ENCODE results near the gene RPL18. TPM values are rescaled to one million over a fixed set of nuclear protein-coding genes. Genes with fewer than 3 reads are reported as not detected.

The RPL18 gene
- total and polyA plus RNA-seq, 9 of the 15 experiments (the other 6 are each of a cell fraction or from before 2014, with no cell fraction given), result 312 to 2,635 (median 1,653) TPM

DNA sequence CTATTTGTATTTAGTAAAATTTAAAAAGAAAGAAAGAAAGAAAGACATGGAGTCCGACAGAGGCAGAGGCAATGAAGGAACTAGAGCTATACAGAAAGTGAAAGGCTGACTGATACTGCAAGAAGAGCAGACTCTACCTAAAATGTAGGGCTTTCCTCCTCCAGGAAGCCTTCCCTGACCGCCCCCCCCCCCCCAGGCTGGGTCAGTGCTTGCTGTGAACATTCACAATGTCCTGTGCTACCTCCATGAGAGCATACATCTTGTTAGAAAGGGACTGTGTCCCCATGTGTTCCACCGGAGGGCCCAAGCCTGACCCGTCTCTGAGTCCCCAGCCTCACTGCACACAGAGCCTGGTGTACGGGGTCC is 32.7 kb upstream of the RPL18 start (continued):
- TF ChIP-seq, protein P1, sequence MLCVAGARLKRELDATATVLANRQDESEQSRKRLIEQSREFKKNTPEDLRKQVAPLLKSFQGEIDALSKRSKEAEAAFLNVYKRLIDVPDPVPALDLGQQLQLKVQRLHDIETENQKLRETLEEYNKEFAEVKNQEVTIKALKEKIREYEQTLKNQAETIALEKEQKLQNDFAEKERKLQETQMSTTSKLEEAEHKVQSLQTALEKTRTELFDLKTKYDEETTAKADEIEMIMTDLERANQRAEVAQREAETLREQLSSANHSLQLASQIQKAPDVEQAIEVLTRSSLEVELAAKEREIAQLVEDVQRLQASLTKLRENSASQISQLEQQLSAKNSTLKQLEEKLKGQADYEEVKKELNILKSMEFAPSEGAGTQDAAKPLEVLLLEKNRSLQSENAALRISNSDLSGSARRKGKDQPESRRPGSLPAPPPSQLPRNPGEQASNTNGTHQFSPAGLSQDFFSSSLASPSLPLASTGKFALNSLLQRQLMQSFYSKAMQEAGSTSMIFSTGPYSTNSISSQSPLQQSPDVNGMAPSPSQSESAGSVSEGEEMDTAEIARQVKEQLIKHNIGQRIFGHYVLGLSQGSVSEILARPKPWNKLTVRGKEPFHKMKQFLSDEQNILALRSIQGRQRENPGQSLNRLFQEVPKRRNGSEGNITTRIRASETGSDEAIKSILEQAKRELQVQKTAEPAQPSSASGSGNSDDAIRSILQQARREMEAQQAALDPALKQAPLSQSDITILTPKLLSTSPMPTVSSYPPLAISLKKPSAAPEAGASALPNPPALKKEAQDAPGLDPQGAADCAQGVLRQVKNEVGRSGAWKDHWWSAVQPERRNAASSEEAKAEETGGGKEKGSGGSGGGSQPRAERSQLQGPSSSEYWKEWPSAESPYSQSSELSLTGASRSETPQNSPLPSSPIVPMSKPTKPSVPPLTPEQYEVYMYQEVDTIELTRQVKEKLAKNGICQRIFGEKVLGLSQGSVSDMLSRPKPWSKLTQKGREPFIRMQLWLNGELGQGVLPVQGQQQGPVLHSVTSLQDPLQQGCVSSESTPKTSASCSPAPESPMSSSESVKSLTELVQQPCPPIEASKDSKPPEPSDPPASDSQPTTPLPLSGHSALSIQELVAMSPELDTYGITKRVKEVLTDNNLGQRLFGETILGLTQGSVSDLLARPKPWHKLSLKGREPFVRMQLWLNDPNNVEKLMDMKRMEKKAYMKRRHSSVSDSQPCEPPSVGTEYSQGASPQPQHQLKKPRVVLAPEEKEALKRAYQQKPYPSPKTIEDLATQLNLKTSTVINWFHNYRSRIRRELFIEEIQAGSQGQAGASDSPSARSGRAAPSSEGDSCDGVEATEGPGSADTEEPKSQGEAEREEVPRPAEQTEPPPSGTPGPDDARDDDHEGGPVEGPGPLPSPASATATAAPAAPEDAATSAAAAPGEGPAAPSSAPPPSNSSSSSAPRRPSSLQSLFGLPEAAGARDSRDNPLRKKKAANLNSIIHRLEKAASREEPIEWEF (CRISPR knock-in tag; IDR thresholded peaks at IDR 0.05), result no peak

DNA sequence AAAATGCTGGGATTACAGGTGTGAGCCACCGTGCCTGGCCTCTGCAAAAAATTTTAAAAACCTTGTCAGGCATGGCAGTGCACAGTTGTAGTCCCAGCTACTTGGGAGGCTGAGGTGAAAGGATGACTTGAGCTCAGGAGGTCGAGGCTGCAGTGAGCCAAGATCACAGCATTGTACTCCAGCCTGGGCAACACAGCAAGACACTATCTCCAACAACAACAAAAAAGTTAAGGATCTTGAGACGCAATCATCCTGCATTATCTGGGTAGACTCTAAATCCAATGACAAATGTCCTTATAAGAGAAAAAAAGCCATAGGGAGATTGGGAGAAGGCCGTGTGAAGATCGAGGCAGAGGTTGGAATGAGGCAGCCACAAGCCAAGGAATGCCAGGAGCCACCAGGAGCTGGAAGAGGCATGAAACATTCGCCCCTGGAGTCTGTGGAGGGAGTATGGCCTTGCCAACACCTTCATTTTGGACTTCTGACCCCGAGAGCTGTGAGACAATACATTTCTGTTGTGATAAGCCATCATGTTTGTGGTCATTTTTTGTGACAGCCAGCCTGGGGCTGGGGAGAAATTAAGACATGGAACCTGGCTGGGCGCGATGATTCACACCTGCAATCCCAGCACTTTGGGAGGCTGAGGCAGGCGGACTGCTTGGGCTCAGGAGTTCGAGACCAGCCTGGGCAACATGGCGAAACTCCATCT is 32.1 kb upstream of the RPL18 start:
- no peaks in the 10 kb centered on the region for H3K9me3 ChIP-seq (replicated peaks; ENCODE audit: control insufficient read depth, insufficient read depth, low read depth, low read length)
- BruUV-seq (replicated peaks), result no TSS peak
- no peaks in the 10 kb centered on the region for H4K20me1 ChIP-seq (replicated peaks; ENCODE audit: control insufficient read depth, insufficient read depth, low read length)
- no peaks in the 10 kb centered on the region for H3K27me3 ChIP-seq (ENCODE audit: control insufficient read depth in 2 of 2, insufficient read depth in 2 of 2, low read length in 2 of 2)
- no peaks in the 10 kb centered on the region for H3K9me1 ChIP-seq (ENCODE audit: control insufficient read depth, insufficient read depth, low read length)
- 42% methylated on average over 12 of the region's 12 CpGs for WGBS (ENCODE audit: insufficient coverage, low coverage, missing lambda C conversion rate)
- FAIRE-seq, result peak; percentile 65
- peaks cover 21 to 62% of the 10 kb centered on the region in 2 experiments for H3K4me1 ChIP-seq (replicated peaks in 1 of 2; ENCODE audit: control insufficient read depth in 2 of 2, insufficient read depth in 2 of 2, low read length in 2 of 2)
- ChIA-PET CTCF (ENCODE audit: low intra/inter-chr PET ratio) (interaction anchor here (0.6 kb wide), 1 partner anchor 133 kb away, joined by 6 read pairs; no protein-coding TSS in a partner anchor), POLR2A (interaction anchor here (0.7 kb wide), 1 partner anchor 90 kb away, joined by 3 read pairs; no protein-coding TSS in a partner anchor)
- in situ Hi-C loops (cut with MboI), result no loop called here
- DNase-seq (ENCODE audit: extremely low read depth in 1 of 4, low spot score in 3 of 4), result peak in 2 of 4 experiments; percentile 21 to 55
- no peaks in the 10 kb centered on the region for H3K79me2 ChIP-seq (ENCODE audit: control insufficient read depth, insufficient read depth, low read length)
- intact Hi-C loops (cut with micrococcal nuclease), result no loop called here
- peak overlapping the region; percentile 24 for H2AFZ ChIP-seq (ENCODE audit: low read depth, low read length)
- no peak overlapping the region for H3K27ac ChIP-seq (ENCODE audit: extremely low read depth, low read depth, low read length)
- ATAC-seq, result no peak
- H3K36me3 ChIP-seq (ENCODE audit: control insufficient read depth, insufficient read depth, low read length), result no peaks in the 10 kb centered on the region
- no peak overlapping the region for H3K4me2 ChIP-seq (ENCODE audit: insufficient read depth, low read length)
- H3K9ac ChIP-seq (ENCODE audit: insufficient read depth in 1 of 2, low read depth in 2 of 2, low read length in 2 of 2), result peak overlapping the region in 1 of 2 experiments; percentile 61; a peak in 1 of 4 replicates
- no peak overlapping the region for H3K4me3 ChIP-seq
- 0 out of 4 replicates have a peak, but pooled peaks of 1 of the 2 experiments have one; percentile 43 for TF ChIP-seq KDM1A (IDR thresholded peaks at IDR 0.05)
- no peak for TF ChIP-seq SMARCB1 (IDR thresholded peaks at IDR 0.05; ENCODE audit: insufficient read length, low read depth)
- no peak for TF ChIP-seq ZKSCAN1 (IDR thresholded peaks at IDR 0.05; ENCODE audit: low read depth, low read length)
- 0 out of 2 replicates have a peak, but pooled peaks have one; percentile 5 for TF ChIP-seq ZNF384 (IDR thresholded peaks at IDR 0.05; ENCODE audit: low read depth, low read length)
- TF ChIP-seq SMAD1 (IDR thresholded peaks at IDR 0.05; ENCODE audit: low read depth, low read length, partially characterized antibody), result no peak
- TF ChIP-seq, protein P2, sequence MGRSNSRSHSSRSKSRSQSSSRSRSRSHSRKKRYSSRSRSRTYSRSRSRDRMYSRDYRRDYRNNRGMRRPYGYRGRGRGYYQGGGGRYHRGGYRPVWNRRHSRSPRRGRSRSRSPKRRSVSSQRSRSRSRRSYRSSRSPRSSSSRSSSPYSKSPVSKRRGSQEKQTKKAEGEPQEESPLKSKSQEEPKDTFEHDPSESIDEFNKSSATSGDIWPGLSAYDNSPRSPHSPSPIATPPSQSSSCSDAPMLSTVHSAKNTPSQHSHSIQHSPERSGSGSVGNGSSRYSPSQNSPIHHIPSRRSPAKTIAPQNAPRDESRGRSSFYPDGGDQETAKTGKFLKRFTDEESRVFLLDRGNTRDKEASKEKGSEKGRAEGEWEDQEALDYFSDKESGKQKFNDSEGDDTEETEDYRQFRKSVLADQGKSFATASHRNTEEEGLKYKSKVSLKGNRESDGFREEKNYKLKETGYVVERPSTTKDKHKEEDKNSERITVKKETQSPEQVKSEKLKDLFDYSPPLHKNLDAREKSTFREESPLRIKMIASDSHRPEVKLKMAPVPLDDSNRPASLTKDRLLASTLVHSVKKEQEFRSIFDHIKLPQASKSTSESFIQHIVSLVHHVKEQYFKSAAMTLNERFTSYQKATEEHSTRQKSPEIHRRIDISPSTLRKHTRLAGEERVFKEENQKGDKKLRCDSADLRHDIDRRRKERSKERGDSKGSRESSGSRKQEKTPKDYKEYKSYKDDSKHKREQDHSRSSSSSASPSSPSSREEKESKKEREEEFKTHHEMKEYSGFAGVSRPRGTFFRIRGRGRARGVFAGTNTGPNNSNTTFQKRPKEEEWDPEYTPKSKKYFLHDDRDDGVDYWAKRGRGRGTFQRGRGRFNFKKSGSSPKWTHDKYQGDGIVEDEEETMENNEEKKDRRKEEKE (IDR thresholded peaks at IDR 0.05; ENCODE audit: borderline replicate concordance in 1 of 2, control insufficient read depth in 1 of 2, low read depth in 2 of 2, low read length in 1 of 2), result no peak
- 0 out of 2 replicates have a peak, but pooled peaks have one; percentile 7 for TF ChIP-seq CEBPG (CRISPR knock-in tag; IDR thresholded peaks at IDR 0.05)
- TF ChIP-seq CEBPG (tag; conservative IDR thresholded peaks at IDR 0.05 in 1 of 2, IDR thresholded peaks at IDR 0.05 in 1 of 2), result no peak
- no peak for TF ChIP-seq GTF2E2 (tag; IDR thresholded peaks at IDR 0.05)
- no peak for TF ChIP-seq SLC30A9 (CRISPR knock-in tag; IDR thresholded peaks at IDR 0.05)

Measured in K562 (cell line).